Mesendoderm (in vitro differentiated cells): ENCODE data around the gene NHP2.

Source experiments
- DNase-seq: peaks from one replicate; pipeline ENCODE4 v3.0.0; 2013
- H2AK5ac ChIP-seq: 2 replicates; pipeline ENCODE4 v1.6.1; 2013; ENCODE audit warnings: low read length, inconsistent platforms
- H2BK120ac ChIP-seq: 2 replicates; pipeline ENCODE4 v1.6.1; 2013; ENCODE audit warnings: low read depth, mild to moderate bottlenecking, low read length, moderate library complexity, mixed read lengths
- H2BK15ac ChIP-seq: replicated peaks from 2 replicates; pipeline ENCODE4 v1.6.1; 2013; ENCODE audit warnings: low read depth, mild to moderate bottlenecking, moderate library complexity
- H2BK5ac ChIP-seq: 2 replicates; pipeline ENCODE4 v1.6.1; 2013; ENCODE audit warnings: low read length, inconsistent platforms
- H3K18ac ChIP-seq: 2 replicates; pipeline ENCODE4 v1.6.1; 2013; ENCODE audit warnings: mild to moderate bottlenecking, low read length, mixed read lengths
- H3K23ac ChIP-seq: one replicate; pipeline ENCODE4 v1.6.1; 2013; ENCODE audit warnings: low read length
- H3K27ac ChIP-seq: 2 replicates; pipeline ENCODE4 v1.5.1; 2013; ENCODE audit warnings: low read depth, mild to moderate bottlenecking, inconsistent platforms, low read length, moderate library complexity
- H3K27me3 ChIP-seq: 2 replicates; pipeline ENCODE4 v1.6.1; 2013; ENCODE audit warnings: low read length, control low read depth, mild to moderate bottlenecking, inconsistent platforms; ENCODE audit not compliant: insufficient read depth, poor library complexity
- H3K36me3 ChIP-seq: 2 replicates; pipeline ENCODE4 v1.6.1; 2013; ENCODE audit warnings: low read length, inconsistent platforms; ENCODE audit not compliant: control insufficient read depth, insufficient read depth
- H3K4ac ChIP-seq: one replicate; pipeline ENCODE4 v1.6.1; 2013; ENCODE audit warnings: low read depth, mild to moderate bottlenecking, low read length, moderate library complexity
- H3K4me1 ChIP-seq: 2 replicates; pipeline ENCODE4 v1.6.1; 2013; ENCODE audit warnings: low read depth, low read length, inconsistent platforms; ENCODE audit not compliant: control insufficient read depth
- H3K4me2 ChIP-seq: 2 replicates; pipeline ENCODE4 v1.6.1; 2013; ENCODE audit warnings: low read length
- H3K4me3 ChIP-seq: 2 replicates; pipeline ENCODE4 v1.5.1; 2013; ENCODE audit warnings: mild to moderate bottlenecking, low read length
- H3K56ac ChIP-seq: one replicate; pipeline ENCODE4 v1.6.1; 2013; ENCODE audit warnings: low read length
- H3K79me1 ChIP-seq: 2 replicates; pipeline ENCODE4 v1.6.1; 2013; ENCODE audit warnings: low read length, inconsistent platforms
- H3K79me2 ChIP-seq: 2 replicates; pipeline ENCODE4 v1.6.1; 2013; ENCODE audit warnings: mild to moderate bottlenecking, low read length; ENCODE audit not compliant: control insufficient read depth, insufficient read depth
- H3K9ac ChIP-seq: 2 replicates; pipeline ENCODE4 v1.6.1; 2013; ENCODE audit warnings: low read length, inconsistent platforms
- H4K5ac ChIP-seq: one replicate; pipeline ENCODE4 v1.6.1; 2013; ENCODE audit warnings: low read length
- H4K8ac ChIP-seq: one replicate; pipeline ENCODE4 v1.6.1; 2013; ENCODE audit warnings: low read depth, mild to moderate bottlenecking, control low read depth, low read length, moderate library complexity
- whole genome bisulfite sequencing: extraction: QIAGEN DNeasy Blood & Tissue Kit; methylation state at CpG from one replicate; pipeline ENCODE4 v1.1.7; 2013; ENCODE audit warnings: low lambda C conversion rate, missing lambda C conversion rate; ENCODE audit not compliant: insufficient coverage; ENCODE audit errors: extremely low coverage; 5-methylcytosine and 5-hydroxymethylcytosine counted together

NHP2 gene

GRCh38 chr5:178170455-178170854, 16.8 kb upstream of the NHP2 start:
- Histone ChIP-seq H2BK5ac (no peak overlapping the region), H3K27ac (no peak overlapping the region), H3K79me2 (no peaks in the 10 kb centered on the region), H2BK15ac (no peak overlapping the region), H2BK120ac (no peak overlapping the region), H4K5ac (no peak overlapping the region), H3K18ac (no peak overlapping the region), H3K4me2 (no peak overlapping the region), H3K4me3 (no peak overlapping the region), H3K23ac (no peak overlapping the region), H4K8ac (no peak overlapping the region), H3K56ac (no peak overlapping the region), H3K27me3 (no peaks in the 10 kb centered on the region), H3K79me1 (no peaks in the 10 kb centered on the region), H3K9ac (no peak overlapping the region), H2AK5ac (no peak overlapping the region), H3K4me1 (no peaks in the 10 kb centered on the region), H3K4ac (no peak overlapping the region), H3K36me3 (no peaks in the 10 kb centered on the region)
- DNase-seq = no peak
- no CpG with 5 or more reads among the region's 2 CpGs for WGBS

- Histone ChIP-seq H3K4me2 (no peak overlapping the region), H4K5ac (no peak overlapping the region), H3K18ac (no peak overlapping the region), H3K23ac (no peak overlapping the region), H3K9ac (no peak overlapping the region), H3K4me3 (no peak overlapping the region), H3K56ac (no peak overlapping the region), H2BK15ac (no peak overlapping the region), H3K79me2 (no peaks in the 10 kb centered on the region), H2AK5ac (no peak overlapping the region), H3K27ac (no peak overlapping the region), H3K27me3 (no peaks in the 10 kb centered on the region), H3K36me3 (no peaks in the 10 kb centered on the region), H3K4ac (no peak overlapping the region), H4K8ac (no peak overlapping the region), H3K4me1 (no peaks in the 10 kb centered on the region), H3K79me1 (no peaks in the 10 kb centered on the region), H2BK5ac (no peak overlapping the region), H2BK120ac (no peak overlapping the region)
- no peak for DNase-seq
- no CpG with 5 or more reads among the region's 38 CpGs for WGBS
Observed at GRCh38 chr5:178165581-178165980, 11.9 kb upstream of the NHP2 start.

- H3K27me3 ChIP-seq = no peaks in the 10 kb centered on the region
- no peak overlapping the region for H3K4ac ChIP-seq
- peak; percentile 87 for DNase-seq
- H2BK120ac ChIP-seq = no peak overlapping the region
- H3K4me2 ChIP-seq = no peak overlapping the region
- H3K79me1 ChIP-seq = no peaks in the 10 kb centered on the region
- no peak overlapping the region for H2AK5ac ChIP-seq
- H2BK15ac ChIP-seq = no peak overlapping the region
- no CpG with 5 or more reads among the region's 33 CpGs for WGBS
- H3K56ac ChIP-seq = no peak overlapping the region
- no peak overlapping the region for H3K4me3 ChIP-seq
- H3K9ac ChIP-seq = peak overlapping the region; percentile 33
- H3K79me2 ChIP-seq = no peaks in the 10 kb centered on the region
- H3K36me3 ChIP-seq = no peaks in the 10 kb centered on the region
- H3K4me1 ChIP-seq = no peaks in the 10 kb centered on the region
- H3K18ac ChIP-seq = no peak overlapping the region
- no peak overlapping the region for H3K23ac ChIP-seq
- no peak overlapping the region for H4K8ac ChIP-seq
- no peak overlapping the region for H2BK5ac ChIP-seq
- no peak overlapping the region for H3K27ac ChIP-seq
- no peak overlapping the region for H4K5ac ChIP-seq
Observed at GRCh38 chr5:178163772-178164735, 10.4 kb upstream of the NHP2 start.

- no peak overlapping the region for H3K4me2 ChIP-seq
- no CpG with 5 or more reads among the region's 9 CpGs for WGBS
Observed at GRCh38 chr5:178162481-178162880, 8.8 kb upstream of the NHP2 start.

GRCh38 chr5:178160176-178160575, 6.5 kb upstream of the NHP2 start:
- Histone ChIP-seq H3K79me1 (no peaks in the 10 kb centered on the region), H3K4me2 (no peak overlapping the region), H3K27me3 (no peaks in the 10 kb centered on the region), H3K56ac (no peak overlapping the region), H3K4me1 (no peaks in the 10 kb centered on the region), H3K79me2 (no peaks in the 10 kb centered on the region), H3K23ac (no peak overlapping the region), H3K18ac (no peak overlapping the region), H3K4me3 (no peak overlapping the region), H2BK120ac (no peak overlapping the region), H3K9ac (no peak overlapping the region), H3K27ac (no peak overlapping the region), H2BK5ac (no peak overlapping the region), H2BK15ac (no peak overlapping the region), H4K8ac (no peak overlapping the region), H4K5ac (no peak overlapping the region), H3K36me3 (no peaks in the 10 kb centered on the region), H2AK5ac (no peak overlapping the region), H3K4ac (no peak overlapping the region)
- WGBS = no CpG with 5 or more reads among the region's 5 CpGs
- no peak for DNase-seq

More at GRCh38 chr5:178162481-178162880, 8.8 kb upstream of the NHP2 start:
- Histone ChIP-seq H3K18ac (no peak overlapping the region), H4K5ac (no peak overlapping the region), H2BK5ac (no peak overlapping the region), H4K8ac (no peak overlapping the region), H2AK5ac (no peak overlapping the region), H2BK15ac (no peak overlapping the region), H3K79me1 (no peaks in the 10 kb centered on the region), H3K27me3 (no peaks in the 10 kb centered on the region), H3K56ac (no peak overlapping the region), H3K9ac (no peak overlapping the region), H3K4me3 (no peak overlapping the region), H3K27ac (no peak overlapping the region), H2BK120ac (no peak overlapping the region), H3K36me3 (no peaks in the 10 kb centered on the region), H3K4ac (no peak overlapping the region), H3K23ac (no peak overlapping the region), H3K4me1 (no peaks in the 10 kb centered on the region), H3K79me2 (no peaks in the 10 kb centered on the region)
- no peak for DNase-seq
